K562 (cell line): Measurements from ENCODE around the gene ICAM3. TPM values are rescaled to one million over a fixed set of nuclear protein-coding genes. Genes with fewer than 3 reads are reported as not detected.
A peak's percentile ranks its signal among the peaks of the same experiment; 100 is the strongest.

Source experiments
- ARID4B ChIP-seq: sonication (generic); formaldehyde crosslinking; IDR thresholded peaks from 2 replicates; pipeline ENCODE4 v1.8.0; 2022; ENCODE audit warnings: mild to moderate bottlenecking, missing genetic modification reagents
- CREM ChIP-seq: IDR thresholded peaks from 2 replicates; pipeline ENCODE4 v1.6.1; 2014; ENCODE audit warnings: antibody characterized with exemption, low read depth
- HDAC2 ChIP-seq: fragments of 450-650 bp; IDR thresholded peaks from 2 replicates; pipeline ENCODE4 v1.6.1; 2016; ENCODE audit warnings: mild to moderate bottlenecking
- MAZ ChIP-seq, 2 experiments: fragments of 450-650 bp in 1 of 2; sonication (generic) in 1 of 2; formaldehyde crosslinking; IDR thresholded peaks in 1 of 2; conservative IDR thresholded peaks in 1 of 2; 2 replicates each; pipeline versions ENCODE4 v1.4.0 to v1.5.0; 2020; ENCODE audit warnings: mild to moderate bottlenecking in 1 of 2, missing genetic modification reagents in 1 of 2
- NONO ChIP-seq, 2 experiments: fragments of 200-400 bp in 1 of 2; fragments of 450-650 bp in 1 of 2; formaldehyde crosslinking in 1 of 2; IDR thresholded peaks; 2 replicates each; pipeline ENCODE4 v1.6.1; 2017; ENCODE audit warnings: low read depth in 2 of 2, mild to moderate bottlenecking in 2 of 2, moderate library complexity in 2 of 2, low read length in 1 of 2
- SAFB ChIP-seq: fragments of 200-400 bp; formaldehyde crosslinking; IDR thresholded peaks from 2 replicates; pipeline ENCODE4 v1.6.1; 2017; ENCODE audit warnings: low read depth, low read length, borderline replicate concordance
- STAT6 ChIP-seq: sonication (generic); formaldehyde crosslinking; IDR thresholded peaks from 2 replicates; pipeline ENCODE4 v1.8.1; 2023; ENCODE audit warnings: mild to moderate bottlenecking, missing genetic modification reagents
- THRA ChIP-seq: fragments of 450-650 bp; IDR thresholded peaks from 2 replicates; pipeline ENCODE4 v1.6.1; 2017; ENCODE audit warnings: mild to moderate bottlenecking, moderate library complexity
- ZBTB8A ChIP-seq: fragments of 450-650 bp; IDR thresholded peaks from 2 replicates; pipeline ENCODE4 v1.6.1; 2018; ENCODE audit warnings: mild to moderate bottlenecking, moderate library complexity; ENCODE audit not compliant: partially characterized antibody
- ZFX ChIP-seq: sonication (generic); formaldehyde crosslinking; IDR thresholded peaks from 2 replicates; pipeline ENCODE4 v1.8.0; 2022; ENCODE audit warnings: mild to moderate bottlenecking, missing genetic modification reagents, moderate library complexity
- ZNF280A ChIP-seq: fragments of 450-650 bp; IDR thresholded peaks from 2 replicates; pipeline ENCODE4 v1.6.1; 2018; ENCODE audit warnings: mild to moderate bottlenecking, low read depth; ENCODE audit not compliant: partially characterized antibody
- ZNF639 ChIP-seq, 2 experiments: fragments of 200-800 bp in 1 of 2; sonication (Bioruptor generic) in 1 of 2; sonication (generic) in 1 of 2; formaldehyde crosslinking in 1 of 2; IDR thresholded peaks in 1 of 2; conservative IDR thresholded peaks in 1 of 2; 2 replicates each; pipeline versions ENCODE4 v1.5.0 to v1.6.1; 2016 to 2020; ENCODE audit warnings: missing compliant biosample characterization in 1 of 2, missing genetic modification characterization in 1 of 2, missing genetic modification reagents in 1 of 2
- polyA plus RNA-seq, 8 experiments: library from polyadenylated mRNA; depleted of rRNA in 4 of 8; stranded (reverse) in 5 of 8; unstranded in 3 of 8; fragments of >200 nt; fragmentation: Nextera tagmentation in 2 of 8; fragmentation: Illumina TruSeq in 1 of 8; extraction: Ambion mirVana in 2 of 8; extraction: Trizol in 1 of 8; gene quantifications; 2 replicates each; pipeline versions ENCODE4 v1.2.1 to v1.2.3, GENCODE V29; 2011 to 2014; ENCODE audit warnings: inconsistent platforms in 1 of 8, missing spikeins in 1 of 8
- total RNA-seq, 7 experiments: library from RNA; depleted of rRNA in 6 of 7; stranded (reverse); fragments of >200 nt in 6 of 7; fragmentation: Illumina TruSeq in 2 of 7; extraction: Trizol in 2 of 7; gene quantifications; 2 replicates each; pipeline versions ENCODE4 v1.2.1 to v1.2.3, GENCODE V29; 2011 to 2021; ENCODE audit warnings: low replicate concordance in 1 of 7

ICAM3 gene
- total and polyA plus RNA-seq, 9 of the 15 experiments (the other 6 are each of a cell fraction or from before 2014, with no cell fraction given), result 6.5 to 39.5 (median 24.2) TPM

GRCh38 chr19:10289836-10290356 lies 49.5 kb downstream of the ICAM3 start, which contains the start of gene ICAM5 (continued):
- TF ChIP-seq STAT6 (CRISPR knock-in tag) (no peak), ZNF639 (CRISPR knock-in tag; conservative IDR thresholded peaks at IDR 0.05 in 1 of 2, IDR thresholded peaks at IDR 0.05 in 1 of 2) (no peak), HDAC2 (0 out of 2 replicates have a peak, but pooled peaks have one; percentile 10), SAFB (peak; percentile 70; the same call in 1 of the 2 replicates), THRA (no peak), ZFX (0 out of 2 replicates have a peak, but pooled peaks have one; percentile 38), ZBTB8A (no peak), MAZ (CRISPR knock-in tag; conservative IDR thresholded peaks at IDR 0.05 in 1 of 2, IDR thresholded peaks at IDR 0.05 in 1 of 2) (peak; percentile 86 to 93), NONO (IDR thresholded peaks at IDR 0.05; ENCODE audit: low read depth in 2 of 2, low read length in 1 of 2) (no peak; a peak in 1 of 4 replicates), CREM (no peak), ZNF280A (no peak), ARID4B (CRISPR knock-in tag) (peak; percentile 58; the same call in 1 of the 2 replicates)
